Smooth muscle cell of bladder (primary cell): ENCODE measurements around the gene KRTAP1-1. TPM values are rescaled to one million over a fixed set of nuclear protein-coding genes. Genes with fewer than 3 reads are reported as not detected.

Source experiments
- total RNA-seq: library from RNA; depleted of rRNA; stranded (reverse); fragments of >200 nt; gene quantifications from 2 replicates; pipeline ENCODE4 v1.2.3, GENCODE V29; 2014

The KRTAP1-1 gene, protein sequence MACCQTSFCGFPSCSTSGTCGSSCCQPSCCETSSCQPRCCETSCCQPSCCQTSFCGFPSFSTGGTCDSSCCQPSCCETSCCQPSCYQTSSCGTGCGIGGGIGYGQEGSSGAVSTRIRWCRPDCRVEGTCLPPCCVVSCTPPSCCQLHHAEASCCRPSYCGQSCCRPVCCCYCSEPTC
- not detected in 2 replicates for total RNA-seq

DNA sequence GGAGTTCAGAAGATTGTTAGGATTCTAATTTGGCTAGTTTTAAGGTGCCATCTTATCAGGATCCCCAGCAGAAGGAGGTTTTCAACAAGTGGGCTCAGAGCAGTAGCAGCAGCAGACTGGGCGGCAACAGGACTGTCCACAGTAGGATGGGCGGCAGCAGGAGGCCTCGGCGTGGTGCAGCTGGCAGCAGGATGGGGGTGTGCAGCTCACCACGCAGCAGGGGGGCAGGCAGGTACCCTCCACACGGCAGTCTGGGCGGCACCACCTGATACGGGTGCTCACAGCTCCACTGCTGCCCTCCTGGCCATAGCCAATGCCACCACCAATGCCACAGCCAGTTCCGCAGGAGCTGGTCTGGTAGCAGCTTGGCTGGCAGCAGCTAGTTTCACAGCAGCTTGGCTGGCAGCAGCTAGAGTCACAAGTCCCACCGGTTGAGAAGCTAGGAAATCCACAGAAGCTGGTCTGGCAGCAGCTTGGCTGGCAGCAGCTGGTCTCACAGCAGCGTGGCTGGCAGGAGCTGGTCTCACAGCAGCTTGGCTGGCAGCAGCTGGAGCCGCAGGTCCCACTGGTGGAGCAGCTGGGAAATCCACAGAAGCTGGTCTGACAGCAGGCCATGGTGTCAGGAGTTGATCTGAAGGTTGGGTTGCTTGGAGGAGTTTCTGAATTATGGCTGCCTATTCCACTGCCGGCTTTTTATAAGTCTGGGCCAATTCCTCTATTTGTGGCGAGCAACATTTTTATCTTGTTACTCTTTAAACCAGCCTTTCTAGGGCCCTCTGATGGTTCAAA lies at the start of gene KRTAP1-1:
KRTAP1-1 (minus strand) TSS at position 668 of the 789 bp plus-strand sequence; CDS start at position 615, 53 bp downstream.

GRCh38 chr17:41084100-41084856 lies 43.0 kb upstream of the KRTAP1-1 start, which contains the start of gene KRTAP4-7:
TSS of gene KRTAP4-7 (plus strand) at chr17:41084150. CDS start at chr17:41084207, 57 bp downstream.

GRCh38 chr17:41065829-41066624 lies 24.8 kb upstream of the KRTAP1-1 start, which contains the start of gene KRTAP2-4:
TSS of gene KRTAP2-4 (minus strand) at chr17:41065879. CDS start at chr17:41065845, 34 bp downstream.

DNA sequence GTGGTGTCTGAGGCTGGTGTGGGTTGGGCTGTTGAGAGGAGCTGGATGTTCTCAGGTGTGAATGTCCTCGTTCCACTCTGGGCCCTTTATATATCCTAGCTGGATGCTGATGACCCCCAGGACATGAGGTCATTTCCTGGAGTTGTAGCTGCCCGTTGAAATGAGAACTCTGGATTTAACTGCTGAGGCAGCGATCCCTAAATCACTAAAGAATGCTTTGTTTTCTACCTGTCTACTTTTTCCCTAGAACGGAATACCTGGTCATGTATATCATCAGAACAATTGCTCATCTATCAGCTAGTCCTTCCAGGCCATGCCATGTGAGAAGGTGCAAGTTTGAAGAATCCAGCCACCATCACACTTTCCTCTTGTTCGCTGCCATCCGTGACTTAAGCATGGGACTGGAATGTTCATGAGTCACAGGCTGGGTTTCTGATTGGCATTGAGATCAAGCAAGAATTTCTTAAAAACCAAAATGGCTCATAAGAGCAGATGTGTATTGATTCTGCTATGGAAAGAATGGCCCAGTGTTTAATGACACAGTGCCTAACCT lies 18.9 kb upstream of the KRTAP1-1 start, which contains the start of gene KRTAP2-3:
KRTAP2-3 (minus strand) TSS at position 63 of the 553 bp plus-strand sequence. CDS start 64 bp downstream, outside the sequence.

DNA sequence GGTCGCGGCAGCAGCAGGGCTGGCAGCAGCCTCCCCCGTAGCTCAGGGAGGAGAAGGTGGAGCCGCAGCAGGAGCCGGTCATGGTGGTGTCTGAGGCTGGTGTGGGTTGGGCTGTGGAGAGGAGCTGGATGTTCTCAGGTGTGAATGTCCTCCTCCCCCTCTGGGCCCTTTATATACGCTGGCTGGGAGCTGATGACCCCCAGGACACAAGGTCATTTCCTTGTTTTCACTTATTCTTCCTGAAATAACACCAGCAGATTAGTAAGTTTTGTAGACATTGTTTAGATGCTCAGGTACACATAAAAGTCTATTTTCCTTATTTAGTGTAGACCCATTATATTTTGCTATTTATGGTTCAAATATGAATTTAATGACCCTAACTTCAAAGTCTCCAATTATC lies 13.9 kb upstream of the KRTAP1-1 start, which contains the start of gene KRTAP2-2:
KRTAP2-2 (minus strand) TSS at position 101 of the 400 bp plus-strand sequence; CDS start at position 82, 19 bp downstream.

DNA sequence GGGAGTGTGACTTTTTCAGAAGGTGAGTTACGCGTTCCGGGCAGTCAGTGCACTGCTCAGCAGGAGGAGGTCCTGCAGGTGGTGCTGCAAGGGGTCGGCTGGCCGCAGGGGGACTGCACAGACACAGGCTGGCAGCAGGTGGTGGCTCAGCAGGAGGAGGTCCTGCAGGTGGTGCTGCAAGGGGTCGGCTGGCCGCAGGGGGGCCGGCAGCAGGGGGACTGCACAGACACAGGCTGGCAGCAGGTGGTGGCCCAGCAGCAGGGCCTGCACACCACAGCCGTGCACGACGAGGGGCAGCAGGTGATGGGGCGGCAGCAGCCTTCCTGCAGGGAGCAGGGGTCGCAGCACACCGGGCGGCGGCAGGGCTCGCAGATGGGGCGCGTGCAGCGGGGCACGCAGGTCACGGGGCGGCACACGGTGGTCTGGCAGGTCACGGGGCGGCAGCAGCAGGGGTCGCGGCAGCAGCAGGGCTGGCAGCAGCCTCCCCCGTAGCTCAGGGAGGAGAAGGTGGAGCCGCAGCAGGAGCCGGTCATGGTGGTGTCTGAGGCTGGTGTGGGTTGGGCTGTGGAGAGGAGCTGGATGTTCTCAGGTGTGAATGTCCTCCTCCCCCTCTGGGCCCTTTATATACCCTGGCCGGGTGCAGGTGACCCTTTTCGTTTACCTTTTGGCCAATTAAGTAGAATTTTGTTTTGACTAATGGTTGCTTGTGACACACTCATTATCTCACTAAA lies 5.7 kb upstream of the KRTAP1-1 start, which contains the start of gene KRTAP2-1:
KRTAP2-1 (minus strand) TSS at position 582 of the 731 bp plus-strand sequence; CDS start at position 533, 49 bp downstream.

GRCh38 chr17:41034346-41034935 lies 6.8 kb downstream of the KRTAP1-1 start, which contains the start of gene KRTAP1-3:
TSS of gene KRTAP1-3 (minus strand) at chr17:41034874. CDS start at chr17:41034821, 53 bp downstream.

GRCh38 chr17:41029633-41030245 lies 11.5 kb downstream of the KRTAP1-1 start, which contains the start of gene KRTAP1-4:
TSS of gene KRTAP1-4 (minus strand) at chr17:41030195. CDS start at chr17:41030078, 117 bp downstream.

GRCh38 chr17:41026715-41027471 lies 14.4 kb downstream of the KRTAP1-1 start, which contains the start of gene KRTAP1-5:
TSS of gene KRTAP1-5 (minus strand) at chr17:41027208. CDS start at chr17:41027155, 53 bp downstream.

DNA sequence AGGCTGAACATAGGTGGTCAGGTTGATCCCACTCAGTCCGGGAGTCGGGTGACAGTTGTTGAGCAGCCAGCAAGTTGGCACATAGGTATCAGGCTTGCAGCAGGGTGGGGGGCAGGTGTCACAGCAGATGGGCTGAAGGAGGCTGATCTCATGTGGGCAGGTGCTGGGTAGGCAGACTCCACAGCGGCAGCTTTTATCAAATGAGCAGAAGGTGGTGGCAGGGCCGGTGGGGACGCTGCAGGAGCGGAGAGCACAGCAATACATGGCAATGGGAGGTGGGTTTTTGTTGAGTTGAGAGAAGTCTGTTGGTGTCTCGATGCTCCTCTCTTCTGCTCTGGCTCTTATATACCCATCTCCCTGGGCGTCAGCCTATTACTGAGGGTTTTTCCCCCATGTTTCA lies 32.4 kb downstream of the KRTAP1-1 start, which contains the start of gene KRTAP3-1:
KRTAP3-1 (minus strand) TSS at position 318 of the 400 bp plus-strand sequence; CDS start at position 264, 54 bp downstream.

DNA sequence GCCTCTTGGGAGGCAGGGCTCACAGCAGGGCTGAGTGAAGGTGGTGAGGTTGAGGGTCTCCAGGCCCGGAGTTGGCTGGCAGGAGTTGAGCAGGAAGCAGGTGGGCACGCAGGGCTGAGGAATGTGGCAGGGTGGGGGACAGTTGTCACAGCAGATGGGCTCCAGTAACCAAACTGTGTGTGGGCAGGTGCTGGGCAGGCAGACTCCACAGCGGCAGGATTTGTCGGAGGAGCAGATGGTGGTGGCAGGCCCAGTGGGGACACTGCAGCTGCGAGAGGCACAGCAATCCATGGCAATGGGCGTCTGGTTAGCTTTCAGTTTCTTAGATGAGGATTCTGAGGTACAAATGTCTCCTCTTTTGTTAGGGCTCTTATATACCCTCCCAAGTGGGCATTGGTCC lies 41.7 kb downstream of the KRTAP1-1 start, which contains the start of gene KRTAP3-2:
KRTAP3-2 (minus strand) TSS at position 344 of the 400 bp plus-strand sequence; CDS start at position 291, 53 bp downstream.

DNA sequence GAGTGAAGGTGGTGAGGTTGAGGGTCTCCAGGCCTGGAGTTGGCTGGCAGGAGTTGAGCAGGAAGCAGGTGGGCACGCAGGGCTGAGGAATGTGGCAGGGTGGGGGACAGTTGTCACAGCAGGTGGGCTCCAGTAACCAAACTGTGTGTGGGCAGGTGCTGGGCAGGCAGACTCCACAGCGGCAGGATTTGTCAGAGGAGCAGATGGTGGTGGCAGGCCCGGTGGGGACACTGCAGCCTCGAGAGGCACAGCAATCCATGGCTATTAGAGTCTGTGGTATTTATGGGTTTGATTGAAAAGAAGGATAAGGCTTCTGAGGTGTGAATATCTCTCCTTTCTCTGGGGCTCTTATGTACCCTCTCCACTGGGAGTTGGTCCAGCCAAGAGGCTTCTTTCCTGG lies 47.4 kb downstream of the KRTAP1-1 start, which contains the start of gene KRTAP3-3:
KRTAP3-3 (minus strand) TSS at position 326 of the 400 bp plus-strand sequence; CDS start at position 259, 67 bp downstream.

Other genes starting within 250 kb of the KRTAP1-1 start
- gene KRT28, start 241.5 kb downstream of the KRTAP1-1 start, total RNA-seq = not detected in 2 replicates
- gene KRT10, start 218.8 kb downstream of the KRTAP1-1 start, total RNA-seq = 1.9 and 2.4 TPM in 2 replicates
- not detected in 2 replicates for gene KRT12, start 174.2 kb downstream of the KRTAP1-1 start, total RNA-seq
- not detected in 2 replicates for gene KRT20, start 156.2 kb downstream of the KRTAP1-1 start, total RNA-seq
- under 0.01 and 0.46 TPM in 2 replicates for gene KRT23, start 103.8 kb downstream of the KRTAP1-1 start, total RNA-seq
- gene KRT39, start 74.5 kb downstream of the KRTAP1-1 start, total RNA-seq = not detected in 2 replicates
- not detected in 2 replicates for gene KRT40, start 57.1 kb downstream of the KRTAP1-1 start, total RNA-seq
- gene KRTAP3-3, start 47.3 kb downstream of the KRTAP1-1 start, total RNA-seq = not detected in 2 replicates
- not detected in 2 replicates for gene KRTAP3-2, start 41.5 kb downstream of the KRTAP1-1 start, total RNA-seq
- not detected in 2 replicates for gene KRTAP3-1, start 32.3 kb downstream of the KRTAP1-1 start, total RNA-seq
- gene KRTAP1-5, start 14.2 kb downstream of the KRTAP1-1 start, total RNA-seq = 0.57 and 0.83 TPM in 2 replicates
- not detected in 2 replicates for gene KRTAP1-4, start 11.3 kb downstream of the KRTAP1-1 start, total RNA-seq
- gene KRTAP1-3, start 6.6 kb downstream of the KRTAP1-1 start, total RNA-seq = not detected in 2 replicates
- gene KRTAP2-1, start 5.9 kb upstream of the KRTAP1-1 start, total RNA-seq = not detected in 2 replicates
- gene KRTAP2-2, start 13.8 kb upstream of the KRTAP1-1 start, total RNA-seq = not detected in 2 replicates
- gene KRTAP2-3, start 18.7 kb upstream of the KRTAP1-1 start, total RNA-seq = not detected in 2 replicates
- gene KRTAP2-4, start 24.4 kb upstream of the KRTAP1-1 start, total RNA-seq = not detected in 2 replicates
- gene KRTAP4-7, start 42.7 kb upstream of the KRTAP1-1 start, total RNA-seq = not detected in 2 replicates
- gene KRTAP4-8, start 56.7 kb upstream of the KRTAP1-1 start, total RNA-seq = not detected in 2 replicates
- not detected in 2 replicates for gene KRTAP4-16, start 60.8 kb upstream of the KRTAP1-1 start, total RNA-seq
- gene KRTAP4-9, start 63.9 kb upstream of the KRTAP1-1 start, total RNA-seq = not detected in 2 replicates
- gene KRTAP4-11, start 76.9 kb upstream of the KRTAP1-1 start, total RNA-seq = not detected in 2 replicates
- not detected in 2 replicates for gene KRTAP4-12, start 82.7 kb upstream of the KRTAP1-1 start, total RNA-seq
- gene KRTAP4-6, start 99.1 kb upstream of the KRTAP1-1 start, total RNA-seq = not detected in 2 replicates
- not detected in 2 replicates for gene KRTAP4-5, start 108.4 kb upstream of the KRTAP1-1 start, total RNA-seq
- not detected in 2 replicates for gene KRTAP4-4, start 119.3 kb upstream of the KRTAP1-1 start, total RNA-seq
- gene KRTAP4-3, start 126.8 kb upstream of the KRTAP1-1 start, total RNA-seq = not detected in 2 replicates
- gene KRTAP4-2, start 136.8 kb upstream of the KRTAP1-1 start, total RNA-seq = not detected in 2 replicates
- gene KRTAP4-1, start 143.5 kb upstream of the KRTAP1-1 start, total RNA-seq = not detected in 2 replicates
- not detected in 2 replicates for gene KRTAP9-1, start 148.4 kb upstream of the KRTAP1-1 start, total RNA-seq
- not detected in 2 replicates for gene KRTAP9-2, start 185.2 kb upstream of the KRTAP1-1 start, total RNA-seq
- not detected in 2 replicates for gene KRTAP9-3, start 191.0 kb upstream of the KRTAP1-1 start, total RNA-seq
- not detected in 2 replicates for gene KRTAP9-8, start 196.5 kb upstream of the KRTAP1-1 start, total RNA-seq
- not detected in 2 replicates for gene KRTAP9-4, start 208.2 kb upstream of the KRTAP1-1 start, total RNA-seq
- gene KRTAP9-9, start 213.9 kb upstream of the KRTAP1-1 start, total RNA-seq = not detected in 2 replicates
- gene KRTAP9-6, start 223.9 kb upstream of the KRTAP1-1 start, total RNA-seq = not detected in 2 replicates
- not detected in 2 replicates for gene KRTAP9-7, start 234.2 kb upstream of the KRTAP1-1 start, total RNA-seq